Endothelial cell (in vitro differentiated cells): ENCODE results near the gene DLG1. TPM values are rescaled to one million over a fixed set of nuclear protein-coding genes. Genes with fewer than 3 reads are reported as not detected.

ENCODE experiments used
- DNase-seq: peaks from one replicate; pipeline ENCODE4 v3.0.0; 2021; ENCODE audit warnings: low spot score
- H3K27ac Mint-ChIP-seq: one replicate; pipeline ENCODE4 v1.8.0; 2021; ENCODE audit warnings: mixed read lengths, inconsistent platforms; ENCODE audit not compliant: unreplicated experiment
- H3K27me3 Mint-ChIP-seq: one replicate; pipeline ENCODE4 v1.8.0; 2021; ENCODE audit warnings: mild to moderate bottlenecking, moderate library complexity, mixed read lengths, inconsistent platforms; ENCODE audit not compliant: unreplicated experiment
- H3K36me3 Mint-ChIP-seq: one replicate; pipeline ENCODE4 v1.8.0; 2021; ENCODE audit warnings: mild to moderate bottlenecking, low read depth, mixed read lengths, inconsistent platforms; ENCODE audit not compliant: unreplicated experiment
- H3K4me1 Mint-ChIP-seq: one replicate; pipeline ENCODE4 v1.8.0; 2021; ENCODE audit warnings: mild to moderate bottlenecking, mixed read lengths, inconsistent platforms; ENCODE audit not compliant: unreplicated experiment
- H3K4me3 Mint-ChIP-seq: one replicate; pipeline ENCODE4 v1.8.0; 2021; ENCODE audit warnings: mild to moderate bottlenecking, mixed read lengths, inconsistent platforms; ENCODE audit not compliant: unreplicated experiment
- H3K9me3 Mint-ChIP-seq: one replicate; pipeline ENCODE4 v1.8.0; 2021; ENCODE audit warnings: mixed read lengths, inconsistent platforms; ENCODE audit not compliant: unreplicated experiment
- CTCF ChIP-seq: fragments of 200-600 bp; sonication (generic); IDR thresholded peaks from one replicate; pipeline ENCODE4 v1.5.0; 2021; ENCODE audit warnings: antibody characterized with exemption; ENCODE audit not compliant: unreplicated experiment
- total RNA-seq: library from RNA; stranded (reverse); fragmentation: NEBNext Ultra II Directional; extraction: Animal tissue kit (Norgen Biotek cat#: 25700); gene quantifications from one replicate; pipeline ENCODE4 v1.2.1, GENCODE V29; 2021; ENCODE audit not compliant: unreplicated experiment

The DLG1 gene
- total RNA-seq, 1 donor from 2014 or later: 75.5 TPM

- Mint-ChIP-seq H3K36me3 (peaks cover 11% of the 10 kb centered on the region), H3K9me3 (no peaks in the 10 kb centered on the region), H3K4me1 (no peaks in the 10 kb centered on the region), H3K27me3 (no peaks in the 10 kb centered on the region), H3K4me3 (no peak overlapping the region), H3K27ac (no peak overlapping the region)
- no peak for TF ChIP-seq CTCF
- no peak for DNase-seq
Measured at GRCh38 chr3:197136744-197137143, 161.7 kb downstream of the DLG1 start.

DNA sequence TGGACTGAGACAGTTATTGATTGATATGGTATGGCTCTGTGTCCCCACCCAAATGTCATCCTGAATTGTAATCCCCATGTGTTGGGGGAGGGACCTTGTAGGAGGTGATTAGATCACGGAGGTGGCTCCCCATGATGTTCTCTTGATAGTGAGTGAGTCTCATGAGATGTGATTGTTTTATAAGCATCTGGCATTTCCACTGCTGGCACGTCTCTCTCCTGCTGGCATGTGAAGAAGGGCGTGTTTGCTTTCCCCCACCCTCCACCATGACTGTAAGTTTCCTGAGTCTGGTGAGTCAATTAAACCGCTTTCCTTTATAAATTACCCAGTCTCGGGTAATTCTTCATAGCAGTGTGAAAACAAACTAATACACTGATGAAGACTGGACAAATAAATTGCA lies 163.2 kb downstream of the DLG1 start:
- Mint-ChIP-seq H3K27ac (peak overlapping the region; percentile 44), H3K27me3 (no peaks in the 10 kb centered on the region), H3K4me1 (no peaks in the 10 kb centered on the region), H3K4me3 (peak overlapping the region; percentile 26), H3K9me3 (no peaks in the 10 kb centered on the region), H3K36me3 (peaks cover 11% of the 10 kb centered on the region)
- DNase-seq: no peak
- TF ChIP-seq CTCF: no peak

DNA sequence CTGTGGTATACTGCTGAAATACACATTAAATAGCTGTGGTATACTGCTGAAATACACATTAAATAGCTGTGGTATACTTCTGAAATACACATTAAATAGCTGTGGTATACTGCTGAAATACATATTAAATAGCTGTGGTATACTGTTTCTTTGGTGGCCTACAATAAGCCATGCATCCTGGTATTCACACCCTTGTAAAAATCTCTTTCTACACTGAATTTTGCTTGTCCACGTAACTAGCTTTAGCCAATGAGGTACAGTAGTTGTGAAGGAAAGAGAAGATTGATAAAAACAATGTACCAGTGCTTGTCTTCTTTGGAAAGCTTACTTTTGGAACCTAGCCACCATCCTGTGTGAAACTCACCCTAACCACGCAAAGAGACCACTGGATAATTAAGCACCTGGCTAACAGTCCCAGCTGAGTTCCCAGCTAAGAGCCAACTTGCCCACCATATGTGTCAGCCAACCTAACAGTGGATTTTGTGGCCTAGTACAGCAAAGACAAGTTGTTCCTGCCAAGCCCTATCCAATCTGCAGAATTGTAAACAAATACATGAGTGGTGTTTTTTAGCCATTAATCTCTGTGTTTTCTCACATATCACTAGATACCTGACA lies 165.4 kb downstream of the DLG1 start:
- no peak for TF ChIP-seq CTCF

DNA sequence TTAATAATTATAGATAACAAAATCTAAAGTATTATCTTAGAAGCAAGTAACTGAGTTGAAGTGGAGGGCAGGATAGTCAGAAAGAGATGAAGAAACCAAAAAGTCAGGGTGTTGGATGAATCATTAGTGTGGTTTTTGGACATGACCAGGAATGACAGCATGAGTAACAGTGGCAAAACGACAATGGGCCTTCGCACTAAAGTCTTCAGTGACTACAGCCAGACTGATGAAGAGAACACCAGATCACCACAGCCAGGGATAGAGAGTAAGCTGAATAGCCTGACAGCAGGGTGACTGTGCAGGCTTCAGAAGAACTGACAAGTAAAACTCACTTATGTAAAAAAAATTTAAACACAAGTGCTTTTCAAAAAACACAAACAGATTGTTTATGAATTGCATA lies 172.8 kb downstream of the DLG1 start:
- H3K36me3 Mint-ChIP-seq: peaks cover 9% of the 10 kb centered on the region
- no peaks in the 10 kb centered on the region for H3K9me3 Mint-ChIP-seq
- no peak overlapping the region for H3K27ac Mint-ChIP-seq
- DNase-seq: no peak
- H3K27me3 Mint-ChIP-seq: no peaks in the 10 kb centered on the region
- H3K4me3 Mint-ChIP-seq: no peak overlapping the region
- H3K4me1 Mint-ChIP-seq: peaks cover 9% of the 10 kb centered on the region
- TF ChIP-seq CTCF: no peak

More for the DNA sequence above, 165.4 kb downstream of the DLG1 start:
- H3K27ac Mint-ChIP-seq: no peak overlapping the region
- H3K4me3 Mint-ChIP-seq: no peak overlapping the region
- DNase-seq: no peak
- no peaks in the 10 kb centered on the region for H3K27me3 Mint-ChIP-seq
- no peaks in the 10 kb centered on the region for H3K4me1 Mint-ChIP-seq
- no peaks in the 10 kb centered on the region for H3K9me3 Mint-ChIP-seq
- H3K36me3 Mint-ChIP-seq: peaks cover 17% of the 10 kb centered on the region

DNA sequence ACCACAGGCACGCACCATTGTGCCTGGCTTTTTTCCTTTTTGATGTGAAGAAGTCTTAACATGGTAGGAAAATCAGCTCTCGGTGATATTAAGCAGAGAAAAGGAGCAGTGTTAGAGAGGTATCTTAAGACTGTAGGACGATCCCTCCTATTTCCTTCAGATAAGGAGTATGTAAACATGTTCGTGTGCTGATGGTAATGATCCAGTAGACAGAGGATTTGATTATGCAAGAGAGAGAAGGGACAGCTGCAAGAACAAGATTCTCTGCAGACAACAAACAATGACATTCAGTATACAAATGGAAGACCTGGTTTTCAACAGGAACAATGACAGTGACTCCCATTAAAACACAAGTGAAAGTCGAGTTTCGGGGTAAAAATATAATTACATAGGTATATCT lies 173.7 kb downstream of the DLG1 start:
- no peaks in the 10 kb centered on the region for H3K27me3 Mint-ChIP-seq
- TF ChIP-seq CTCF: no peak
- peaks cover 9% of the 10 kb centered on the region for H3K36me3 Mint-ChIP-seq
- H3K27ac Mint-ChIP-seq: no peak overlapping the region
- H3K9me3 Mint-ChIP-seq: no peaks in the 10 kb centered on the region
- peaks cover 9% of the 10 kb centered on the region for H3K4me1 Mint-ChIP-seq
- H3K4me3 Mint-ChIP-seq: no peak overlapping the region
- DNase-seq: no peak
